ENCODE data around the gene CLMN. TPM values are rescaled to one million over a fixed set of nuclear protein-coding genes. Genes with fewer than 3 reads are reported as not detected.

Gene CLMN
- polyA plus RNA-seq, 1 donor from 2014 or later: 0.57 TPM

GRCh38 chr14:95329941-95330340, 10.2 kb upstream of the CLMN start:
- Histone ChIP-seq H3K79me2 (replicated peaks; ENCODE audit: insufficient read depth, low read length) (no peaks in the 10 kb centered on the region), H3K4me3 (ENCODE audit: low read length) (no peak overlapping the region), H3K9ac (ENCODE audit: low read length) (no peak overlapping the region), H3K27ac (ENCODE audit: low read length) (no peak overlapping the region), H3F3A (ENCODE audit: insufficient read depth, low read length, poor library complexity, severe bottlenecking) (no peaks in the 10 kb centered on the region), H3K36me3 (ENCODE audit: insufficient read depth, low read length) (no peaks in the 10 kb centered on the region), H3K9me3 (ENCODE audit: low read length) (peaks cover 4% of the 10 kb centered on the region), H3K27me3 (ENCODE audit: insufficient read depth, low read depth, low read length) (no peaks in the 10 kb centered on the region), H3K9me2 (ENCODE audit: insufficient read depth, low read length) (no peaks in the 10 kb centered on the region), H4K20me1 (ENCODE audit: insufficient read depth) (no peaks in the 10 kb centered on the region), H2AFZ (ENCODE audit: low read depth, low read length) (no peak overlapping the region), H3K4me2 (ENCODE audit: low read length) (no peak overlapping the region)
- TF ChIP-seq SMC3 (conservative IDR thresholded peaks at IDR 0.05; ENCODE audit: poor library complexity): no peak
- TF ChIP-seq MXI1 (conservative IDR thresholded peaks at IDR 0.05; ENCODE audit: poor library complexity, severe bottlenecking): no peak
- TF ChIP-seq, protein P1, sequence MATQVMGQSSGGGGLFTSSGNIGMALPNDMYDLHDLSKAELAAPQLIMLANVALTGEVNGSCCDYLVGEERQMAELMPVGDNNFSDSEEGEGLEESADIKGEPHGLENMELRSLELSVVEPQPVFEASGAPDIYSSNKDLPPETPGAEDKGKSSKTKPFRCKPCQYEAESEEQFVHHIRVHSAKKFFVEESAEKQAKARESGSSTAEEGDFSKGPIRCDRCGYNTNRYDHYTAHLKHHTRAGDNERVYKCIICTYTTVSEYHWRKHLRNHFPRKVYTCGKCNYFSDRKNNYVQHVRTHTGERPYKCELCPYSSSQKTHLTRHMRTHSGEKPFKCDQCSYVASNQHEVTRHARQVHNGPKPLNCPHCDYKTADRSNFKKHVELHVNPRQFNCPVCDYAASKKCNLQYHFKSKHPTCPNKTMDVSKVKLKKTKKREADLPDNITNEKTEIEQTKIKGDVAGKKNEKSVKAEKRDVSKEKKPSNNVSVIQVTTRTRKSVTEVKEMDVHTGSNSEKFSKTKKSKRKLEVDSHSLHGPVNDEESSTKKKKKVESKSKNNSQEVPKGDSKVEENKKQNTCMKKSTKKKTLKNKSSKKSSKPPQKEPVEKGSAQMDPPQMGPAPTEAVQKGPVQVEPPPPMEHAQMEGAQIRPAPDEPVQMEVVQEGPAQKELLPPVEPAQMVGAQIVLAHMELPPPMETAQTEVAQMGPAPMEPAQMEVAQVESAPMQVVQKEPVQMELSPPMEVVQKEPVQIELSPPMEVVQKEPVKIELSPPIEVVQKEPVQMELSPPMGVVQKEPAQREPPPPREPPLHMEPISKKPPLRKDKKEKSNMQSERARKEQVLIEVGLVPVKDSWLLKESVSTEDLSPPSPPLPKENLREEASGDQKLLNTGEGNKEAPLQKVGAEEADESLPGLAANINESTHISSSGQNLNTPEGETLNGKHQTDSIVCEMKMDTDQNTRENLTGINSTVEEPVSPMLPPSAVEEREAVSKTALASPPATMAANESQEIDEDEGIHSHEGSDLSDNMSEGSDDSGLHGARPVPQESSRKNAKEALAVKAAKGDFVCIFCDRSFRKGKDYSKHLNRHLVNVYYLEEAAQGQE (IDR thresholded peaks at IDR 0.05; ENCODE audit: borderline replicate concordance): no peak
- no peak for TF ChIP-seq POLR2AphosphoS5 (IDR thresholded peaks at IDR 0.05)
- no peak for TF ChIP-seq TAF1 (IDR thresholded peaks at IDR 0.05; ENCODE audit: low read depth)
- no peak for TF ChIP-seq EP300 (conservative IDR thresholded peaks at IDR 0.05; ENCODE audit: poor library complexity, severe bottlenecking)
- TF ChIP-seq, protein P2, sequence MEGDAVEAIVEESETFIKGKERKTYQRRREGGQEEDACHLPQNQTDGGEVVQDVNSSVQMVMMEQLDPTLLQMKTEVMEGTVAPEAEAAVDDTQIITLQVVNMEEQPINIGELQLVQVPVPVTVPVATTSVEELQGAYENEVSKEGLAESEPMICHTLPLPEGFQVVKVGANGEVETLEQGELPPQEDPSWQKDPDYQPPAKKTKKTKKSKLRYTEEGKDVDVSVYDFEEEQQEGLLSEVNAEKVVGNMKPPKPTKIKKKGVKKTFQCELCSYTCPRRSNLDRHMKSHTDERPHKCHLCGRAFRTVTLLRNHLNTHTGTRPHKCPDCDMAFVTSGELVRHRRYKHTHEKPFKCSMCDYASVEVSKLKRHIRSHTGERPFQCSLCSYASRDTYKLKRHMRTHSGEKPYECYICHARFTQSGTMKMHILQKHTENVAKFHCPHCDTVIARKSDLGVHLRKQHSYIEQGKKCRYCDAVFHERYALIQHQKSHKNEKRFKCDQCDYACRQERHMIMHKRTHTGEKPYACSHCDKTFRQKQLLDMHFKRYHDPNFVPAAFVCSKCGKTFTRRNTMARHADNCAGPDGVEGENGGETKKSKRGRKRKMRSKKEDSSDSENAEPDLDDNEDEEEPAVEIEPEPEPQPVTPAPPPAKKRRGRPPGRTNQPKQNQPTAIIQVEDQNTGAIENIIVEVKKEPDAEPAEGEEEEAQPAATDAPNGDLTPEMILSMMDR (IDR thresholded peaks at IDR 0.05; ENCODE audit: poor library complexity, severe bottlenecking): no peak
- TF ChIP-seq EZH2 (IDR thresholded peaks at IDR 0.05; ENCODE audit: borderline replicate concordance, insufficient read depth, low read length, poor library complexity, severe bottlenecking): no peak
- no peak for TF ChIP-seq RAD21 (conservative IDR thresholded peaks at IDR 0.05)

DNA sequence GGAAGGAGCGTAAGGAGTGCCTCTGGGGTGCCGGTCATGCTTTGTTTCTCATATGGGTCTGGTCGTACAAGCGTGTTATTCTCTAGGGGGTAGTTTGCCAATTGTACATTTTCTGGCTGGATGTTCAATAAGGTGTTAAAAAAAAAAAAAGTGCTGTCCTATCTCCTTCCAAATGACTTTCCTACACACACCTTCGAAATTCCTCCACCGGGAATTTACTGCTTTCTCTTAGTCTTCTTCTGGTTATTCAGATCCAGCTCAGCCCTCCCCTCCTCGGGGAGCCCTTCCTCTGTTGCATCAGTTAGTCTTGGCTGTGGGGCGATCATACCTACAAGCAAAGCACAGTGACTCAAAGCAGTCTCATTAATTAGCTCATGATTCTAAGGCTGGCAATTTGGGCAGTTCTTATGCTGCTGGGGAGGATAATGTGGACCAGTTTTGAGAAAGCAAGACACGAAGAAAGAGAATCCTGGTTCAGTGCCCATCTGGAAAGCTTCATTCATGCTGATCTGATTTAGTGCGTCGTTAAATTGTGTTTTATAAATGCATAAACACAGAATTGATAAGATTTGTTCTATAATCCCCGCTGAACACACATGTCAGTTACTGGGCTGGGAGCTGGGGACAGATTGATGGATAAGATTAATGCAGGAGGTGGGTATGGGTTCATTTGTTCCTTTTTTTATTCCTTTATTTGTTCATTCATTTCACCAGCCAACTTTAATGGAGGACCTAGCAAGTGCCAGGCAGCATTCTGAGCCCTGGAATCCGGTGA, 9.2 kb upstream of the CLMN start:
- H4K20me1 ChIP-seq (ENCODE audit: insufficient read depth): no peaks in the 10 kb centered on the region
- no peaks in the 10 kb centered on the region for H3K27me3 ChIP-seq (ENCODE audit: insufficient read depth, low read depth, low read length)
- H3K79me2 ChIP-seq (replicated peaks; ENCODE audit: insufficient read depth, low read length): no peaks in the 10 kb centered on the region
- no peaks in the 10 kb centered on the region for H3F3A ChIP-seq (ENCODE audit: insufficient read depth, low read length, poor library complexity, severe bottlenecking)
- no peak overlapping the region for H3K4me2 ChIP-seq (ENCODE audit: low read length)
- no peaks in the 10 kb centered on the region for H3K36me3 ChIP-seq (ENCODE audit: insufficient read depth, low read length)
- TF ChIP-seq, protein P1 (IDR thresholded peaks at IDR 0.05; ENCODE audit: borderline replicate concordance): no peak
- TF ChIP-seq POLR2AphosphoS5 (IDR thresholded peaks at IDR 0.05) (no peak), MXI1 (conservative IDR thresholded peaks at IDR 0.05; ENCODE audit: poor library complexity, severe bottlenecking) (no peak), TAF1 (IDR thresholded peaks at IDR 0.05; ENCODE audit: low read depth) (no peak), EZH2 (IDR thresholded peaks at IDR 0.05; ENCODE audit: borderline replicate concordance, insufficient read depth, low read length, poor library complexity, severe bottlenecking) (no peak), SMC3 (conservative IDR thresholded peaks at IDR 0.05; ENCODE audit: poor library complexity) (no peak), EP300 (conservative IDR thresholded peaks at IDR 0.05; ENCODE audit: poor library complexity, severe bottlenecking) (no peak), RAD21 (conservative IDR thresholded peaks at IDR 0.05) (no peak)
- TF ChIP-seq, protein P2 (IDR thresholded peaks at IDR 0.05; ENCODE audit: poor library complexity, severe bottlenecking): no peak
- no peak overlapping the region for H2AFZ ChIP-seq (ENCODE audit: low read depth, low read length)
- no peaks in the 10 kb centered on the region for H3K9me2 ChIP-seq (ENCODE audit: insufficient read depth, low read length)
- no peak overlapping the region for H3K9ac ChIP-seq (ENCODE audit: low read length)
- no peak overlapping the region for H3K27ac ChIP-seq (ENCODE audit: low read length)
- peaks cover 4% of the 10 kb centered on the region for H3K9me3 ChIP-seq (ENCODE audit: low read length)
- no peak overlapping the region for H3K4me3 ChIP-seq (ENCODE audit: low read length)

Measured in neural cell (in vitro differentiated cells).